Stimulated activated CD8-positive, alpha-beta memory T cell treated with anti-CD3 and anti-CD28 coated beads, Interleukin-7, amount 100 ng/mL, for 1 hour (primary cell): ENCODE data around the gene NELFCD.
"Not testable (repeated sequence)": the region's sequence is repeated elsewhere in the genome, so short reads cannot be mapped to it uniquely, and the experiment has no call there.

Experiments used
- DNase-seq, 2 donors: peaks; one replicate each; pipeline ENCODE4 v3.0.0-alpha.2; 2020; ENCODE audit warnings: low read depth in 2 of 2

Gene NELFCD

DNA sequence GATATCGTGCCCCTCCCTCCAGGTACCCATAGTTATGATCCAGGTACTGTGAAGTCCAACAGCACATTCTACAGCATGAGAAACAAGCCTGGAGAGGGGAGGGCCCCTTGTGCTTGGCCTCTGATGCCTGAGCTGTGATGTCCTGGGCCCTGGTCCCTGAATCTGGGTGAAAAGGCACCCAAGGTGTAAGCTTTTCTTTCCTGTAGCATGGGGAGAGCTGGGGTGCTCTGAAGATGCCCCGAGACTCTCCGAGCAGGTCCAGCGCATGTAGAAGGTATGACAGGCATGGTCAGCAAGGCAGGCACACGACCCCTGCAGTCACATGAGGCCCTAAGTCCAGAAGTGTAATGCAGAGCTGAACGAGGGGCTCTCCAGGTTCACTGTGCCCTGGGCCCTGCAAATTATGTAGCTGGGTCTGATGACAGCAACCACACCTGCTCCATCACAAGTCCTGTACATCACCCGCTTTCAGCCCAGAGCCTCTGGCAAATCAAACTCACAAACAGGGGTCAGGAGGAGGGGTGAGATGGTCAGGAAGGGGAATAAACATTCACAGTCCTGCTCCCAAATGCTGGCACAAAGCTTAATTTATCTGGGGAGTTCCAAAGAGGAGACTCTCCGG, 27.8 kb downstream of the NELFCD start:
- DNase-seq, result no peak

- no peak for DNase-seq
Measured at GRCh38 chr20:59010321-59010994, 29.4 kb downstream of the NELFCD start.

DNA sequence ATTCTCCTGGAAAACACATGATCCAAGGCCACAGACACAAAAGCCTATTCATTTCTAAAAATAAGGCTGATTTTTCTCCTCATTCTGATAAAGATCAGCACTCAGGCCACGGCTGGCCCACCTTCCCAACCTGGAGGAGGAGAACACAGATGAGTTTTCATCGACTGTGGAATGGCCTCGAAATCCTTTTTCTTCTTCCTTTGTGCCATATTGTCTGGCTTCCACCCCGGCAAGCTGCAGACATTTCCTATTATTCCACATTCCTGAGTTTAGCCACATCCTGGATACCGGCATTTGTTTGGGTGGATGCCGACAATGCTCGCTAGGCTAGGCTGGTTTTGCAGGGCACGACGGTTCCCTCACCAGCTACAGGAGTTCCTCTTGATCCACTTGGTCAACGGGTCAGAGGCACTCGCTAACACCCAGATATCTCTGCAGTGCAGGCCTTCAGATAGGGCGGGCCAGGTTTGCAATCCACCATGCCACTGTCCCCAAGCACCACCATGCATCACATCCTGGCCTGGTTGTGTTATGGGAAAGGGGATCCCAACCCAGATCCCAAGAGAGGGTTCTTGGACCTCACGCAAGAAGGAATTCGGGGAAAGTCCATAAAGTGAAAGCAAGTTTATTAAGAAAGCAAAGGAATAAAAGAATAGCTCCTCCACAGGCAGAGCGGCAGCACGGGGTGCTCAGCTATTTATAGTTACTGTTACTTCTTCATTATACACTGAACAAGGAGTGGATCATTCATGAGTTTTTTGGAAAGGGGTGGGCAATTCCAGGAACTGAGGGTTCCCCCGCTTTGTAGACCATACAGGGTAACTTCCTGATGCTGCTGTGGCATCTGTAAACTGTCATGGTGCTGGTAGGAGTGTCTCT, 30.2 kb downstream of the NELFCD start:
- no peak for DNase-seq

DNA sequence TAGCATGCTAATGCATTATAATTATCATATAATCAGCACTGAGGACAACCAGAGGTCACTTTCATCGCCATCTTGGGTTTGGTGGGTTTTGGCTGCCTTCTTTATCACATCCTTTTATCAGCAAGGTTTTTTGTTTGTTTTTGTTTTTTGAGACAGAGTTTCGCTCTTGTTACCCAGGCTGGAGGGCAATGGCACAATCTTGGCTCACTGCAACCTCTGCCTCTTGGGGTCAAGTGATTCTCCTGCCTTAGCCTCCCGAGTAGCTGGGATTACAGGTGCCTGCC, 30.8 kb downstream of the NELFCD start:
- not testable (repeated sequence) for DNase-seq

GRCh38 chr20:59013031-59013951, 32.2 kb downstream of the NELFCD start:
- DNase-seq, result no peak

DNA sequence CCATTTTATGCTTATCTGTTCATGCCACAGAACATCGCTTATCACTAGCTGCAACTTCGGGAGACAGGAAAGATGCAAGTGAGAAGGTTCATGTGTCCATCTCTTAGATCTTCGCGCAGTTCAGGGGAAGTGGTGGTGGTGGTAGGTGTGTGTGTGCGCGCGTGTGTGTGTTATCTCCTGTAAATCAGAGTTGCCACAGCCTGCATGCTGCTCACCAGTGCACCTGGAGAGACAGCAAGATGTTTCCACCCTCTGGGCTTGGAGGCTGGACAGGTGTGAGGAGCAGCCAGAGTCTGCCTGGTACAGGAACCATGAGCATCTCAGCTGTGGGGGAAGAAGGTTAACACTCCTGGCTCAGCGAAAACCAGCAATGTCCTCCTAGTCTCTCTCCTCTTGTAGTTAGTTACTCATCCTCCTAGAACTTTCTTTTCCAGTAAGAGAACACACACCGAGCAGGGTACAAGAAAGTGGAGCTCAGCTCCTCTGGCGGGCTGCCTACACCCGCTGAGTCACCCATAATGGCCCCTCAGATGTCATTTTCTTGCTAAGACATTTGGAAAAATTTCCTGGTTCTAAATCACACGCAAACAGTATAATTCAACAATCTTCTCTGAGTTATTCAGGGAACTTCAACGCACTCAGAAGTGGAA, 33.0 kb downstream of the NELFCD start:
- no peak for DNase-seq

GRCh38 chr20:59014680-59015389, 33.8 kb downstream of the NELFCD start:
- no peak for DNase-seq

DNA sequence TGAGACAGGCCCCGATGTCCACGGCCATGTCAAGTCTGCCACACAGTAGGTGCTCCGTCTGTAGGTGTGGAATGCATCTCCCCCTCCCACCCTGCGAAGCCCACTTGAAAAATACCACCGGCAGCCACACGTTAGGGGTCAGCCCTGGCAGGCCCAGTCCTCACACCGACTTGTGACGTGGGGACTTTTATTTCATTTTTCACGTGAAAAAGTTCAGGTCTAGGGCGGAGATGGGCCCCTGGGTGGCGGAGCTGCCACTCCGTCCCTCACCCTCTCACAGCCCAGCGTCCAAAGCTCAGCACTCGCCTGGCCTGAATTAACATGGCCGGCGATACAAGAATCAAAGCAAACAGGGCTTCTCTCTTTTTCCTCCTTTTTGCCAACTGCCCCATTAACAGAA, 34.4 kb downstream of the NELFCD start:
- no peak for DNase-seq

GRCh38 chr20:59015812-59016711, 35.0 kb downstream of the NELFCD start:
- DNase-seq, result no peak

GRCh38 chr20:59016795-59017492, 35.9 kb downstream of the NELFCD start:
- DNase-seq, result no peak

GRCh38 chr20:59017493-59018231, 36.6 kb downstream of the NELFCD start:
- DNase-seq, result no peak

DNA sequence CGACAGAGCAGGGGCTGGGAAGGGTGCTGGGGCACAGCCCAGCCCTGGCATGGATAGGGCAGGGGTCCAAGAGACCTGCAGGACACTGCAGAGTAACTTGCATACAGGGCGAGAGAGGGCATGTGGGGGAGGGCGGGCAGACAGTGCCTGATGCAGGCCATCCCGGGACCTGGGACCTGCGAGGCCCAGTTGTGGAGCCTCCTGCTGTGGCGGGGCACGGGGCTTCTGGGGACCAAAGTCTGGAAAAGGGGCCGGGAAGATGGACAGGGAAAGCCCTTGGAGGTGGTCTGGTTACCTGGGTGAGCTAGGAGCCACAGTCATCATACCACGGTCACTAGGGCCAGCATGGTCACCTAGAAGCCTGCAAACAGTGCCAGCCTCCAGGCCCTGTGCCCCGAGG, 37.8 kb downstream of the NELFCD start:
- no peak for DNase-seq

DNA sequence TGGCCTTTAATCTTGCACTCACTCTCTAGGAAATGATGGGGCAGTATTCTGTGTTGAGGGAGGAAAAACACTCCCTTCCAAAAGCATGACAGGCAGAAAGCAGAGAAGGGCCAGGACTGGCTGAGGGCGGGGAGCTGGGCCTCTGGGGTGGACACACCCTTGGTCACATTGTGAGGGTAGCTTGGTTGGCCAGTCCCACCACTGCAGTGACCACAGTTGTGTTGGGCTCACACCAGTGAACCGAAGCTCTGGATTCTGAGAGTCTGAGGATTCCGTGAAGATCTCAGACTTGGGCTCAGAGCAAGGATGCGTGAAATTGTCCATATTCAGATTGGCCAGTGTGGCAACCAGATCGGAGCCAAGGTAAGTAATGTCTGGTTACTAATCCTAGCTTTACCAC, 38.2 kb downstream of the NELFCD start, which contains the start of gene TUBB1:
TUBB1 (plus strand) TSS at position 213 of the 400 bp plus-strand sequence; CDS start at position 307, 94 bp downstream.
- DNase-seq, result no peak

- DNase-seq, result no peak
Measured at GRCh38 chr20:59020938-59021551, 40.0 kb downstream of the NELFCD start.

GRCh38 chr20:59022754-59023153, 41.7 kb downstream of the NELFCD start:
- no peak for DNase-seq

GRCh38 chr20:59023616-59024015, 42.6 kb downstream of the NELFCD start:
- no peak for DNase-seq

- DNase-seq, result no peak
Measured at GRCh38 chr20:59024111-59024530, 43.1 kb downstream of the NELFCD start.

DNA sequence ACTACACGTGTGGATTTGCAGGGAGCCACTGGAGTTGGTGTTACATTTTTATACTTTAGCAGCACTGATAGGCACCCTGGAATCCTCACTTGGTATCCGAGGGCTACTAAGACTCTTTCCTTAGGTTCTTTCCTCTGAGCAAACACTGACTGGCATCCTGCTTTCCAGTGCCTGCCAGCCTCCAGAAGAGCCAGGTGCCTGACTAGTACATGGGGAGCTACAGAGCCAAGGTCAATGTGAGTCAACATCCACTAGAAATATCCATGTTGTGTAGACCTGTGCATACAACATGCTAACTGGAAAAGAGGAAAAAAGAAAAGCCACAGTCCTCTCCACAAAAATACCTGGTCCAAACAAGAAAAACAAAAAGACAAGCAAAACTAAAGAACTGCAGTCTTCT, 44.0 kb downstream of the NELFCD start:
- DNase-seq, result no peak
